C1 segment of cervical spinal cord (tissue), 14 donors: Measurements from ENCODE around the gene PLXNB2.

ENCODE experiments used
- DNase-seq, 14 donors: peaks; one replicate each; lab custom pipeline; 2025; lab: John Stamatoyannopoulos, UW

PLXNB2 gene

GRCh38 chr22:50267591-50268390 lies 39.7 kb downstream of the PLXNB2 start:
- DNase-seq: peak in 2 of 14 donors; percentile 14 to 72

GRCh38 chr22:50266994-50267393 lies 40.5 kb downstream of the PLXNB2 start:
- DNase-seq: no peak

- DNase-seq: no peak
Measured at GRCh38 chr22:50264946-50265669, 42.3 kb downstream of the PLXNB2 start.

- DNase-seq: no peak
Measured at GRCh38 chr22:50264104-50264745, 43.2 kb downstream of the PLXNB2 start.

- DNase-seq: no peak
Measured at GRCh38 chr22:50262973-50263617, 44.4 kb downstream of the PLXNB2 start.

- DNase-seq: no peak
Measured at GRCh38 chr22:50262460-50262911, 45.0 kb downstream of the PLXNB2 start.

GRCh38 chr22:50261615-50262459 lies 45.6 kb downstream of the PLXNB2 start, which contains the start of gene MAPK12:
Gene MAPK12, minus strand, starts transcription at chr22:50261683. Its CDS starts 174 bp downstream, at chr22:50261509.
- peak in 2 of 14 donors; percentile 30 to 54 for DNase-seq

GRCh38 chr22:50260801-50261614 lies 46.4 kb downstream of the PLXNB2 start:
- DNase-seq: peak in 3 of 14 donors; percentile 30 to 57 (median 53)

- DNase-seq: no peak
Measured at GRCh38 chr22:50260434-50260800, 47.0 kb downstream of the PLXNB2 start.

GRCh38 chr22:50259302-50259701 lies 48.1 kb downstream of the PLXNB2 start:
- DNase-seq: peak in 4 of 14 donors; percentile 43 to 54 (median 52)

GRCh38 chr22:50258361-50259292 lies 48.8 kb downstream of the PLXNB2 start:
- DNase-seq: peak in 5 of 14 donors; percentile 21 to 69 (median 42)

GRCh38 chr22:50257451-50258360 lies 49.7 kb downstream of the PLXNB2 start:
- no peak for DNase-seq

- no peak for DNase-seq
Measured at GRCh38 chr22:50257041-50257440, 50.4 kb downstream of the PLXNB2 start.

GRCh38 chr22:50256258-50256862 lies 51.1 kb downstream of the PLXNB2 start:
- DNase-seq: no peak

- DNase-seq: no peak
Measured at GRCh38 chr22:50255607-50256006, 51.8 kb downstream of the PLXNB2 start.

- no peak for DNase-seq
Measured at GRCh38 chr22:50255099-50255498, 52.3 kb downstream of the PLXNB2 start.

GRCh38 chr22:50253941-50254340 lies 53.5 kb downstream of the PLXNB2 start:
- no peak for DNase-seq
